ENCODE measurements around the gene TMEM255B.
"Not testable (repeated sequence)": the region's sequence is repeated elsewhere in the genome, so short reads cannot be mapped to it uniquely, and the experiment has no call there.

- TF ChIP-seq CTCF (IDR thresholded peaks at IDR 0.05; ENCODE audit: insufficient read depth, low read length, poor library complexity, severe bottlenecking); EZH2phosphoT487 (conservative IDR thresholded peaks at IDR 0.05; ENCODE audit: low read length): not testable (repeated sequence)
Measured at GRCh38 chr13:113830426-113830950, 71.5 kb downstream of the TMEM255B start.

Data from SU-DHL-6 (cell line).